WTC11 (cell line): ENCODE data around the gene BCL11B. TPM values are rescaled to one million over a fixed set of nuclear protein-coding genes. Genes with fewer than 3 reads are reported as not detected.

ENCODE experiments used
- ARID4B ChIP-seq: sonication (generic); formaldehyde crosslinking; IDR thresholded peaks from 2 replicates; pipeline ENCODE4 v1.8.0; 2023; ENCODE audit warnings: missing genetic modification reagents, mild to moderate bottlenecking, borderline replicate concordance
- CREB1 ChIP-seq: sonication (generic); formaldehyde crosslinking; IDR thresholded peaks from 2 replicates; pipeline ENCODE4 v1.8.0; 2023; ENCODE audit warnings: mild to moderate bottlenecking, missing genetic modification reagents
- CREM ChIP-seq: sonication (generic); formaldehyde crosslinking; IDR thresholded peaks from 2 replicates; pipeline ENCODE4 v1.8.1; 2022; ENCODE audit warnings: mild to moderate bottlenecking, missing genetic modification reagents, moderate library complexity
- ETV6 ChIP-seq: sonication (generic); formaldehyde crosslinking; IDR thresholded peaks from 2 replicates; pipeline ENCODE4 v1.8.1; 2022; ENCODE audit warnings: mild to moderate bottlenecking, missing genetic modification reagents
- GRHL2 ChIP-seq: fragments of 250-450 bp; sonication (Bioruptor Pico); IDR thresholded peaks from 2 replicates; pipeline ENCODE4 v1.8.0; 2022; ENCODE audit warnings: mild to moderate bottlenecking, moderate library complexity; ENCODE audit not compliant: insufficient replicate concordance, severe bottlenecking
- GTF2I ChIP-seq: fragments of 250-450 bp; sonication (Bioruptor Pico); conservative IDR thresholded peaks from 2 replicates; pipeline ENCODE4 v1.4.0; 2021; ENCODE audit warnings: mild to moderate bottlenecking
- JUN ChIP-seq: sonication (generic); formaldehyde crosslinking; IDR thresholded peaks from 2 replicates; pipeline ENCODE4 v1.8.0; 2023; ENCODE audit warnings: mild to moderate bottlenecking, missing genetic modification reagents
- MXD4 ChIP-seq: fragments of 250-450 bp; sonication (Bioruptor Pico); IDR thresholded peaks from 2 replicates; pipeline ENCODE4 v1.8.0; 2021; ENCODE audit warnings: mild to moderate bottlenecking, moderate library complexity, borderline replicate concordance
- NFATC4 ChIP-seq: fragments of 250-450 bp; sonication (Bioruptor Pico); IDR thresholded peaks from 2 replicates; pipeline ENCODE4 v1.9.0; 2021; ENCODE audit warnings: mild to moderate bottlenecking
- NFE2L1 ChIP-seq: sonication (generic); formaldehyde crosslinking; IDR thresholded peaks from 2 replicates; pipeline ENCODE4 v1.8.1; 2023; ENCODE audit warnings: missing genetic modification reagents
- OVOL2 ChIP-seq: fragments of 250-450 bp; sonication (Bioruptor Pico); IDR thresholded peaks from 2 replicates; pipeline ENCODE4 v1.9.0; 2021; ENCODE audit warnings: mild to moderate bottlenecking, borderline replicate concordance
- RELA ChIP-seq: sonication (generic); formaldehyde crosslinking; IDR thresholded peaks from 2 replicates; pipeline ENCODE4 v1.8.1; 2022; ENCODE audit warnings: missing genetic modification reagents, mild to moderate bottlenecking, borderline replicate concordance
- SMAD3 ChIP-seq: sonication (generic); formaldehyde crosslinking; IDR thresholded peaks from 2 replicates; pipeline ENCODE4 v1.8.0; 2022; ENCODE audit warnings: missing genetic modification reagents, mild to moderate bottlenecking, borderline replicate concordance
- ZNF281 ChIP-seq: sonication (generic); formaldehyde crosslinking; IDR thresholded peaks from 2 replicates; pipeline ENCODE4 v1.8.0; 2023; ENCODE audit warnings: mild to moderate bottlenecking, missing genetic modification reagents
- ZSCAN18 ChIP-seq: fragments of 250-450 bp; sonication (Bioruptor Pico); IDR thresholded peaks from 2 replicates; pipeline ENCODE4 v2.1.2; 2022; ENCODE audit warnings: mild to moderate bottlenecking, moderate library complexity
- total RNA-seq: library from RNA; stranded (reverse); gene quantifications from 3 replicates; pipeline ENCODE4 v1.2.3, GENCODE V29; 2021
- TF ChIP-seq, protein P1 (sequence below): sonication (generic); formaldehyde crosslinking; IDR thresholded peaks from 2 replicates; pipeline ENCODE4 v1.8.1; 2022; ENCODE audit warnings: low read depth, missing genetic modification reagents, borderline replicate concordance
- TF ChIP-seq, protein P2 (sequence below): fragments of 250-450 bp; sonication (Bioruptor Pico); IDR thresholded peaks from 2 replicates; pipeline ENCODE4 v1.9.0; 2021; ENCODE audit warnings: mild to moderate bottlenecking, borderline replicate concordance
- TF ChIP-seq, protein P3 (sequence below): sonication (generic); formaldehyde crosslinking; IDR thresholded peaks from 2 replicates; pipeline ENCODE4 v1.8.1; 2022; ENCODE audit warnings: low read depth, mild to moderate bottlenecking, moderate library complexity, missing genetic modification reagents, borderline replicate concordance

Gene BCL11B
- total RNA-seq, 1 experiment from 2014 or later, result 9.1 TPM

GRCh38 chr14:99274346-99275221 lies 2.6 kb upstream of the BCL11B start (continued):
- no peak for TF ChIP-seq JUN (CRISPR knock-in tag)
- TF ChIP-seq CREM (CRISPR knock-in tag), result 0 out of 2 replicates have a peak, but pooled peaks have one; percentile 58
- TF ChIP-seq ZNF281, result peak; percentile 64; the same call in 1 of the 2 replicates
- no peak for TF ChIP-seq OVOL2
- no peak for TF ChIP-seq GTF2I (CRISPR knock-in tag)
- no peak for TF ChIP-seq ARID4B (CRISPR knock-in tag)
- TF ChIP-seq CREB1, result no peak
- TF ChIP-seq GRHL2 (CRISPR knock-in tag), result no peak
- TF ChIP-seq NFE2L1 (CRISPR knock-in tag), result no peak
- TF ChIP-seq NFATC4 (CRISPR knock-in tag), result no peak
- TF ChIP-seq ETV6 (CRISPR knock-in tag), result peak; percentile 83; the same call in 1 of the 2 replicates
- TF ChIP-seq, protein P1, sequence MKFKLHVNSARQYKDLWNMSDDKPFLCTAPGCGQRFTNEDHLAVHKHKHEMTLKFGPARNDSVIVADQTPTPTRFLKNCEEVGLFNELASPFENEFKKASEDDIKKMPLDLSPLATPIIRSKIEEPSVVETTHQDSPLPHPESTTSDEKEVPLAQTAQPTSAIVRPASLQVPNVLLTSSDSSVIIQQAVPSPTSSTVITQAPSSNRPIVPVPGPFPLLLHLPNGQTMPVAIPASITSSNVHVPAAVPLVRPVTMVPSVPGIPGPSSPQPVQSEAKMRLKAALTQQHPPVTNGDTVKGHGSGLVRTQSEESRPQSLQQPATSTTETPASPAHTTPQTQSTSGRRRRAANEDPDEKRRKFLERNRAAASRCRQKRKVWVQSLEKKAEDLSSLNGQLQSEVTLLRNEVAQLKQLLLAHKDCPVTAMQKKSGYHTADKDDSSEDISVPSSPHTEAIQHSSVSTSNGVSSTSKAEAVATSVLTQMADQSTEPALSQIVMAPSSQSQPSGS, result no peak
- TF ChIP-seq, protein P2, sequence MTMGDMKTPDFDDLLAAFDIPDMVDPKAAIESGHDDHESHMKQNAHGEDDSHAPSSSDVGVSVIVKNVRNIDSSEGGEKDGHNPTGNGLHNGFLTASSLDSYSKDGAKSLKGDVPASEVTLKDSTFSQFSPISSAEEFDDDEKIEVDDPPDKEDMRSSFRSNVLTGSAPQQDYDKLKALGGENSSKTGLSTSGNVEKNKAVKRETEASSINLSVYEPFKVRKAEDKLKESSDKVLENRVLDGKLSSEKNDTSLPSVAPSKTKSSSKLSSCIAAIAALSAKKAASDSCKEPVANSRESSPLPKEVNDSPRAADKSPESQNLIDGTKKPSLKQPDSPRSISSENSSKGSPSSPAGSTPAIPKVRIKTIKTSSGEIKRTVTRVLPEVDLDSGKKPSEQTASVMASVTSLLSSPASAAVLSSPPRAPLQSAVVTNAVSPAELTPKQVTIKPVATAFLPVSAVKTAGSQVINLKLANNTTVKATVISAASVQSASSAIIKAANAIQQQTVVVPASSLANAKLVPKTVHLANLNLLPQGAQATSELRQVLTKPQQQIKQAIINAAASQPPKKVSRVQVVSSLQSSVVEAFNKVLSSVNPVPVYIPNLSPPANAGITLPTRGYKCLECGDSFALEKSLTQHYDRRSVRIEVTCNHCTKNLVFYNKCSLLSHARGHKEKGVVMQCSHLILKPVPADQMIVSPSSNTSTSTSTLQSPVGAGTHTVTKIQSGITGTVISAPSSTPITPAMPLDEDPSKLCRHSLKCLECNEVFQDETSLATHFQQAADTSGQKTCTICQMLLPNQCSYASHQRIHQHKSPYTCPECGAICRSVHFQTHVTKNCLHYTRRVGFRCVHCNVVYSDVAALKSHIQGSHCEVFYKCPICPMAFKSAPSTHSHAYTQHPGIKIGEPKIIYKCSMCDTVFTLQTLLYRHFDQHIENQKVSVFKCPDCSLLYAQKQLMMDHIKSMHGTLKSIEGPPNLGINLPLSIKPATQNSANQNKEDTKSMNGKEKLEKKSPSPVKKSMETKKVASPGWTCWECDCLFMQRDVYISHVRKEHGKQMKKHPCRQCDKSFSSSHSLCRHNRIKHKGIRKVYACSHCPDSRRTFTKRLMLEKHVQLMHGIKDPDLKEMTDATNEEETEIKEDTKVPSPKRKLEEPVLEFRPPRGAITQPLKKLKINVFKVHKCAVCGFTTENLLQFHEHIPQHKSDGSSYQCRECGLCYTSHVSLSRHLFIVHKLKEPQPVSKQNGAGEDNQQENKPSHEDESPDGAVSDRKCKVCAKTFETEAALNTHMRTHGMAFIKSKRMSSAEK (CRISPR knock-in tag), result no peak
- TF ChIP-seq, protein P3, sequence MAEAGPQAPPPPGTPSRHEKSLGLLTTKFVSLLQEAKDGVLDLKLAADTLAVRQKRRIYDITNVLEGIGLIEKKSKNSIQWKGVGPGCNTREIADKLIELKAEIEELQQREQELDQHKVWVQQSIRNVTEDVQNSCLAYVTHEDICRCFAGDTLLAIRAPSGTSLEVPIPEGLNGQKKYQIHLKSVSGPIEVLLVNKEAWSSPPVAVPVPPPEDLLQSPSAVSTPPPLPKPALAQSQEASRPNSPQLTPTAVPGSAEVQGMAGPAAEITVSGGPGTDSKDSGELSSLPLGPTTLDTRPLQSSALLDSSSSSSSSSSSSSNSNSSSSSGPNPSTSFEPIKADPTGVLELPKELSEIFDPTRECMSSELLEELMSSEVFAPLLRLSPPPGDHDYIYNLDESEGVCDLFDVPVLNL, result peak; percentile 57; the same call in 1 of the 2 replicates
- TF ChIP-seq MXD4 (CRISPR knock-in tag), result no peak
- no peak for TF ChIP-seq RELA (CRISPR knock-in tag)
- no peak for TF ChIP-seq ZSCAN18 (CRISPR knock-in tag)
- TF ChIP-seq SMAD3 (CRISPR knock-in tag), result 0 out of 2 replicates have a peak, but pooled peaks have one; percentile 11
- TF ChIP-seq, all 79 proteins: peak for 22
